Sigmoid colon (tissue), 4 donors: ENCODE results near the gene STX2.

Experiments
- EP300 ChIP-seq, 4 donors: sonication (generic); formaldehyde crosslinking; IDR thresholded peaks; one replicate each; pipeline ENCODE4 v1.6.1; 2017; ENCODE audit warnings: antibody characterized with exemption in 4 of 4
- POLR2A ChIP-seq, 2 donors: fragments of 450-650 bp; IDR thresholded peaks; one replicate each; pipeline ENCODE4 v1.6.1; 2016; ENCODE audit warnings: antibody characterized with exemption in 2 of 2, mild to moderate bottlenecking in 2 of 2, moderate library complexity in 2 of 2
- POLR2AphosphoS5 ChIP-seq, 4 donors: sonication (generic); formaldehyde crosslinking; IDR thresholded peaks; one replicate each; pipeline ENCODE4 v1.6.1; 2017; ENCODE audit warnings: antibody characterized with exemption in 4 of 4
- TF ChIP-seq, protein P1 (sequence below), 4 experiments: fragments of 450-650 bp in 3 of 4; fragments of 200-600 bp in 1 of 4; IDR thresholded peaks; one replicate each; pipeline ENCODE4 v1.5.1; 2016 to 2019; ENCODE audit warnings: antibody characterized with exemption in 4 of 4, mild to moderate bottlenecking in 3 of 4, moderate library complexity in 2 of 4

GRCh38 chr12:130818272-130818634 lies 20.8 kb downstream of the STX2 start:
- TF ChIP-seq, protein P1, sequence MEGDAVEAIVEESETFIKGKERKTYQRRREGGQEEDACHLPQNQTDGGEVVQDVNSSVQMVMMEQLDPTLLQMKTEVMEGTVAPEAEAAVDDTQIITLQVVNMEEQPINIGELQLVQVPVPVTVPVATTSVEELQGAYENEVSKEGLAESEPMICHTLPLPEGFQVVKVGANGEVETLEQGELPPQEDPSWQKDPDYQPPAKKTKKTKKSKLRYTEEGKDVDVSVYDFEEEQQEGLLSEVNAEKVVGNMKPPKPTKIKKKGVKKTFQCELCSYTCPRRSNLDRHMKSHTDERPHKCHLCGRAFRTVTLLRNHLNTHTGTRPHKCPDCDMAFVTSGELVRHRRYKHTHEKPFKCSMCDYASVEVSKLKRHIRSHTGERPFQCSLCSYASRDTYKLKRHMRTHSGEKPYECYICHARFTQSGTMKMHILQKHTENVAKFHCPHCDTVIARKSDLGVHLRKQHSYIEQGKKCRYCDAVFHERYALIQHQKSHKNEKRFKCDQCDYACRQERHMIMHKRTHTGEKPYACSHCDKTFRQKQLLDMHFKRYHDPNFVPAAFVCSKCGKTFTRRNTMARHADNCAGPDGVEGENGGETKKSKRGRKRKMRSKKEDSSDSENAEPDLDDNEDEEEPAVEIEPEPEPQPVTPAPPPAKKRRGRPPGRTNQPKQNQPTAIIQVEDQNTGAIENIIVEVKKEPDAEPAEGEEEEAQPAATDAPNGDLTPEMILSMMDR (IDR thresholded peaks at IDR 0.05) = no peak
- TF ChIP-seq POLR2AphosphoS5 (IDR thresholded peaks at IDR 0.05) = no peak
- TF ChIP-seq EP300 (IDR thresholded peaks at IDR 0.05) = no peak
- no peak for TF ChIP-seq POLR2A (IDR thresholded peaks at IDR 0.05)
